Endothelial cell of umbilical vein (primary cell): Measurements from ENCODE around the gene ADCY7. TPM values are rescaled to one million over a fixed set of nuclear protein-coding genes. Genes with fewer than 3 reads are reported as not detected.

ENCODE experiments used
- BruUV-seq: library from RNA; stranded (reverse); fragments of 400-500 nt; replicated peaks from 2 replicates; lab custom pipeline; 2021; lab: Mats Ljungman, UMichigan
- CTCF ChIA-PET: fragments of 300-600, 350-600 bp; sonication (Branson Sonifier 250); formaldehyde crosslinking; loops from one replicate; lab custom pipeline; 2021; ENCODE audit warnings: antibody characterized with exemption, inconsistent platforms; lab: Charles Lee
- POLR2A ChIA-PET: fragments of 300-600, 350-600 bp; sonication (Branson Sonifier 250); formaldehyde crosslinking; loops from one replicate; lab custom pipeline; 2021; ENCODE audit warnings: antibody characterized with exemption, inconsistent platforms; lab: Charles Lee
- DNase-seq: peaks from one replicate; pipeline ENCODE4 v3.0.0-alpha.2; 2011; ENCODE audit warnings: low read depth, low spot score
- FAIRE-seq: peaks from 2 replicates; lab custom pipeline; 2011; peaks lifted over from hg19 to GRCh38; lab: Jason Lieb, UNC
- H2AFZ ChIP-seq: 2 replicates; pipeline ENCODE4 v1.6.0; 2012; ENCODE audit warnings: low read depth, low read length, control low read depth, inconsistent platforms
- H3K27ac ChIP-seq: 2 replicates; pipeline ENCODE4 v1.5.1; 2011; ENCODE audit warnings: low read depth, mild to moderate bottlenecking, control low read depth, low read length, moderate library complexity; ENCODE audit not compliant: insufficient read depth
- H3K27me3 ChIP-seq, 2 experiments: 2 replicates each; pipeline versions ENCODE4 v1.6.0 to v1.6.1; 2011; ENCODE audit warnings: low read length in 2 of 2, mixed read lengths in 1 of 2; ENCODE audit not compliant: control insufficient read depth in 2 of 2, insufficient read depth in 2 of 2
- H3K36me3 ChIP-seq, 2 experiments: 2 replicates in 1 of 2; 3 replicates in 1 of 2; pipeline ENCODE4 v1.5.1; 2011; ENCODE audit warnings: low read length in 2 of 2, mild to moderate bottlenecking in 1 of 2, moderate library complexity in 1 of 2; ENCODE audit not compliant: control insufficient read depth in 2 of 2, insufficient read depth in 2 of 2; ENCODE audit errors: extremely low read depth in 1 of 2
- H3K4me1 ChIP-seq: 3 replicates; pipeline ENCODE4 v1.5.1; 2011; ENCODE audit warnings: mild to moderate bottlenecking, low read length; ENCODE audit not compliant: control insufficient read depth, insufficient read depth; ENCODE audit errors: extremely low read depth
- H3K4me2 ChIP-seq: 2 replicates; pipeline ENCODE4 v1.6.1; 2011; ENCODE audit warnings: low read length, control low read depth, mixed read lengths; ENCODE audit not compliant: insufficient read depth
- H3K4me3 ChIP-seq, 3 experiments: fragments of 200-600 bp in 1 of 3; sonication (generic), shearing (Covaris generic) in 1 of 3; replicated peaks in 1 of 3; 2 replicates each; pipeline ENCODE4 v1.5.1; 2011 to 2016; ENCODE audit warnings: control low read depth in 3 of 3, low read length in 3 of 3, mild to moderate bottlenecking in 2 of 3, inconsistent platforms in 1 of 3, low read depth in 1 of 3, moderate library complexity in 1 of 3; ENCODE audit not compliant: insufficient read depth in 1 of 3
- H3K79me2 ChIP-seq: 2 replicates; pipeline ENCODE4 v1.6.0; 2012; ENCODE audit warnings: low read length, inconsistent platforms; ENCODE audit not compliant: control insufficient read depth, insufficient read depth
- H3K9ac ChIP-seq: replicated peaks from 2 replicates; pipeline ENCODE3; 2011; ENCODE audit warnings: low read length, control low read depth; ENCODE audit not compliant: insufficient read depth; ENCODE audit errors: extremely low read depth
- H3K9me1 ChIP-seq: replicated peaks from 3 replicates; pipeline ENCODE4 v1.6.0; 2011; ENCODE audit warnings: mild to moderate bottlenecking, low read length; ENCODE audit not compliant: control insufficient read depth, insufficient read depth; ENCODE audit errors: extremely low read depth
- H3K9me3 ChIP-seq: replicated peaks from 2 replicates; pipeline ENCODE4 v1.5.1; 2012; ENCODE audit warnings: low read length, inconsistent platforms; ENCODE audit not compliant: control insufficient read depth, insufficient read depth
- H4K20me1 ChIP-seq: replicated peaks from 2 replicates; pipeline ENCODE3; 2011; ENCODE audit warnings: mild to moderate bottlenecking, low read length; ENCODE audit not compliant: control insufficient read depth, insufficient read depth; ENCODE audit errors: extremely low read depth
- EZH2 ChIP-seq: IDR thresholded peaks from 2 replicates; pipeline ENCODE4 v1.6.1; 2012; ENCODE audit warnings: borderline replicate concordance, low read depth, mild to moderate bottlenecking, moderate library complexity, low read length, inconsistent platforms; ENCODE audit not compliant: severe bottlenecking
- FOS ChIP-seq: IDR thresholded peaks from 2 replicates; pipeline ENCODE4 v1.6.1; 2011; ENCODE audit warnings: mild to moderate bottlenecking, low read length, moderate library complexity, borderline replicate concordance; ENCODE audit not compliant: insufficient read depth
- GATA2 ChIP-seq: IDR thresholded peaks from 2 replicates; pipeline ENCODE4 v1.7.0; 2011; ENCODE audit warnings: low read depth, mild to moderate bottlenecking, moderate library complexity, mixed read lengths, low read length; ENCODE audit not compliant: insufficient read length, insufficient read depth
- JUN ChIP-seq: IDR thresholded peaks from 2 replicates; pipeline ENCODE4 v1.6.1; 2011; ENCODE audit warnings: borderline replicate concordance, low read depth; ENCODE audit not compliant: insufficient read length, insufficient read depth
- MAX ChIP-seq: IDR thresholded peaks from 2 replicates; pipeline ENCODE4 v1.6.1; 2011; ENCODE audit not compliant: insufficient read depth, insufficient read length
- MYC ChIP-seq: IDR thresholded peaks from one replicate; pipeline ENCODE4 v1.6.1; 2011; ENCODE audit warnings: mild to moderate bottlenecking, low read depth, low read length
- POLR2A ChIP-seq: IDR thresholded peaks from 2 replicates; pipeline ENCODE4 v1.6.1; 2012; ENCODE audit warnings: low read depth, mild to moderate bottlenecking, control low read depth, low read length
- POLR2AphosphoS5 ChIP-seq: IDR thresholded peaks from 2 replicates; pipeline ENCODE4 v1.6.1; 2012; ENCODE audit warnings: low read depth, mild to moderate bottlenecking, control low read depth, low read length, moderate library complexity; ENCODE audit not compliant: insufficient read depth
- dilution Hi-C: fragments of 300-500 bp; cut with MboI; formaldehyde crosslinking; loops from one replicate; pipeline ENCODE4 v1.15.0; 2019; ENCODE audit warnings: low sequenced_read_pairs; ENCODE audit not compliant: extremely low pct_ligation_motif_present
- intact Hi-C: fragments of 100-400 bp; cut with micrococcal nuclease; formaldehyde crosslinking; loops from one replicate; pipeline ENCODE4 v1.10.0; 2022
- polyA plus RNA-seq, 4 experiments: library from polyadenylated mRNA; depleted of rRNA in 3 of 4; stranded (reverse) in 3 of 4; unstranded in 1 of 4; fragments of >200 nt; gene quantifications; 2 replicates each; pipeline versions ENCODE4 v1.2.1 to v1.2.3, GENCODE V29; 2011 to 2012; ENCODE audit warnings: missing spikeins in 1 of 4
- total RNA-seq: library from RNA; stranded (reverse); gene quantifications from 2 replicates; pipeline ENCODE4 v1.2.3, GENCODE V29; 2021
- TF ChIP-seq, protein P1 (sequence below), 2 donors: IDR thresholded peaks; 1 replicate in 1 of 2; 2 replicates in 1 of 2; pipeline ENCODE4 v1.5.1; 2011; ENCODE audit warnings: low read length in 2 of 2, mild to moderate bottlenecking in 2 of 2, moderate library complexity in 2 of 2, control low read depth in 1 of 2, inconsistent platforms in 1 of 2, low read depth in 1 of 2; ENCODE audit not compliant: insufficient read depth in 1 of 2; ENCODE audit errors: extremely low read depth in 1 of 2

The ADCY7 gene
- total and polyA plus RNA-seq, 2 donors (not counting 3 experiments of a cell fraction or from before 2014, with no cell fraction given), result 3.5 to 9.3 TPM

GRCh38 chr16:50268352-50268751 lies 2.0 kb downstream of the ADCY7 start:
- FAIRE-seq (no peak), DNase-seq (no peak)
- H4K20me1 ChIP-seq, result no peaks in the 10 kb centered on the region
- dilution Hi-C loops (no loop called here), intact Hi-C loops (loop anchor here (5.0 kb wide), 1 partner anchor 99 kb away; the partner anchor contains the start of gene BRD7)
- no peaks in the 10 kb centered on the region for H3K36me3 ChIP-seq
- no peaks in the 10 kb centered on the region for H3K9me1 ChIP-seq
- H3K27me3 ChIP-seq, result no peaks in the 10 kb centered on the region
- CTCF ChIA-PET, result interaction anchor here (0.6 to 1.0 kb wide), 3 partner anchors 10 to 101 kb away, joined by 3 to 4 read pairs (median 3); partner anchors contain the start of gene BRD7
- H3K4me3 ChIP-seq, result no peak overlapping the region
- no peak overlapping the region for H2AFZ ChIP-seq
- H3K4me1 ChIP-seq, result peaks cover 14% of the 10 kb centered on the region
- no peaks in the 10 kb centered on the region for H3K79me2 ChIP-seq
- POLR2A ChIA-PET, result no interaction called here
- no TSS peak for BruUV-seq
- no peaks in the 10 kb centered on the region for H3K9me3 ChIP-seq
- no peak overlapping the region for H3K4me2 ChIP-seq
- H3K9ac ChIP-seq, result no peak overlapping the region
- TF ChIP-seq POLR2A (no peak), MYC (no peak), POLR2AphosphoS5 (no peak), GATA2 (no peak), EZH2 (no peak), MAX (no peak), JUN (no peak), FOS (no peak)
- TF ChIP-seq, protein P1, sequence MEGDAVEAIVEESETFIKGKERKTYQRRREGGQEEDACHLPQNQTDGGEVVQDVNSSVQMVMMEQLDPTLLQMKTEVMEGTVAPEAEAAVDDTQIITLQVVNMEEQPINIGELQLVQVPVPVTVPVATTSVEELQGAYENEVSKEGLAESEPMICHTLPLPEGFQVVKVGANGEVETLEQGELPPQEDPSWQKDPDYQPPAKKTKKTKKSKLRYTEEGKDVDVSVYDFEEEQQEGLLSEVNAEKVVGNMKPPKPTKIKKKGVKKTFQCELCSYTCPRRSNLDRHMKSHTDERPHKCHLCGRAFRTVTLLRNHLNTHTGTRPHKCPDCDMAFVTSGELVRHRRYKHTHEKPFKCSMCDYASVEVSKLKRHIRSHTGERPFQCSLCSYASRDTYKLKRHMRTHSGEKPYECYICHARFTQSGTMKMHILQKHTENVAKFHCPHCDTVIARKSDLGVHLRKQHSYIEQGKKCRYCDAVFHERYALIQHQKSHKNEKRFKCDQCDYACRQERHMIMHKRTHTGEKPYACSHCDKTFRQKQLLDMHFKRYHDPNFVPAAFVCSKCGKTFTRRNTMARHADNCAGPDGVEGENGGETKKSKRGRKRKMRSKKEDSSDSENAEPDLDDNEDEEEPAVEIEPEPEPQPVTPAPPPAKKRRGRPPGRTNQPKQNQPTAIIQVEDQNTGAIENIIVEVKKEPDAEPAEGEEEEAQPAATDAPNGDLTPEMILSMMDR (IDR thresholded peaks at IDR 0.05; ENCODE audit: extremely low read depth in 1 of 2, insufficient read depth in 1 of 2, low read depth in 1 of 2, low read length in 2 of 2), result no peak
- H3K27ac ChIP-seq, result no peak overlapping the region
